Neural progenitor cell (in vitro differentiated cells): ENCODE results near the gene MMP12.
"Not testable (repeated sequence)": the region's sequence is repeated elsewhere in the genome, so short reads cannot be mapped to it uniquely, and the experiment has no call there.

Experiments used
- EZH2 ChIP-seq: fragments of 200-600 bp; sonication (generic); IDR thresholded peaks from 2 replicates; pipeline ENCODE4 v1.6.1; 2017; ENCODE audit warnings: antibody characterized with exemption, mild to moderate bottlenecking, moderate library complexity
- TF ChIP-seq, protein P1 (sequence below): fragments of 200-600 bp; sonication (generic); IDR thresholded peaks from 2 replicates; pipeline ENCODE4 v1.5.1; 2017; ENCODE audit warnings: antibody characterized with exemption, mild to moderate bottlenecking

DNA sequence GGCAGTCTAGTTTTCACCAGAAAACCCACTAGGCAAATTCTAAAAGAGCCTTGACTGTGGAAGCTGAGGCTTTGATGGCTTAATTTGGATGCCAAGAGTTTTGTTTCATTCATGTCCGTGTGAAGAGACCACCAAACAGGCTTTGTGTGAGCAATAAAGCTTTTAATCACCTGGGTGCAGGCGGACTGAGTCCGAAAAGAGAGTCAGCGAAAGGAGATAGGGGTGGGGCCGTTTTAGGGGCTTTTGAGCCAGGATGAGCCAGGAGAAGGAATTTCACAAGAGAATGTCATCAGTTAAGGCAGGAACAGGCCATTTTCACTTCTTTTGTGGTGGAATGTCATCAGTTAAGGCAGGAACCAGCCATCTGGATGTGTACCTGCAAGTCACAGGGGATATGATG lies 29.1 kb upstream of the MMP12 start:
- TF ChIP-seq, protein P1, sequence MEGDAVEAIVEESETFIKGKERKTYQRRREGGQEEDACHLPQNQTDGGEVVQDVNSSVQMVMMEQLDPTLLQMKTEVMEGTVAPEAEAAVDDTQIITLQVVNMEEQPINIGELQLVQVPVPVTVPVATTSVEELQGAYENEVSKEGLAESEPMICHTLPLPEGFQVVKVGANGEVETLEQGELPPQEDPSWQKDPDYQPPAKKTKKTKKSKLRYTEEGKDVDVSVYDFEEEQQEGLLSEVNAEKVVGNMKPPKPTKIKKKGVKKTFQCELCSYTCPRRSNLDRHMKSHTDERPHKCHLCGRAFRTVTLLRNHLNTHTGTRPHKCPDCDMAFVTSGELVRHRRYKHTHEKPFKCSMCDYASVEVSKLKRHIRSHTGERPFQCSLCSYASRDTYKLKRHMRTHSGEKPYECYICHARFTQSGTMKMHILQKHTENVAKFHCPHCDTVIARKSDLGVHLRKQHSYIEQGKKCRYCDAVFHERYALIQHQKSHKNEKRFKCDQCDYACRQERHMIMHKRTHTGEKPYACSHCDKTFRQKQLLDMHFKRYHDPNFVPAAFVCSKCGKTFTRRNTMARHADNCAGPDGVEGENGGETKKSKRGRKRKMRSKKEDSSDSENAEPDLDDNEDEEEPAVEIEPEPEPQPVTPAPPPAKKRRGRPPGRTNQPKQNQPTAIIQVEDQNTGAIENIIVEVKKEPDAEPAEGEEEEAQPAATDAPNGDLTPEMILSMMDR = not testable (repeated sequence)
- TF ChIP-seq EZH2 = not testable (repeated sequence)
